ENCODE measurements around the gene TSKU. TPM values are rescaled to one million over a fixed set of nuclear protein-coding genes. Genes with fewer than 3 reads are reported as not detected.
A peak's percentile ranks its signal among the peaks of the same experiment; 100 is the strongest.

TSKU gene
- total and polyA plus RNA-seq, 9 of the 15 experiments (the other 6 are each of a cell fraction or from before 2014, with no cell fraction given): 0.60 to 11.9 (median 8.4) TPM

DNA sequence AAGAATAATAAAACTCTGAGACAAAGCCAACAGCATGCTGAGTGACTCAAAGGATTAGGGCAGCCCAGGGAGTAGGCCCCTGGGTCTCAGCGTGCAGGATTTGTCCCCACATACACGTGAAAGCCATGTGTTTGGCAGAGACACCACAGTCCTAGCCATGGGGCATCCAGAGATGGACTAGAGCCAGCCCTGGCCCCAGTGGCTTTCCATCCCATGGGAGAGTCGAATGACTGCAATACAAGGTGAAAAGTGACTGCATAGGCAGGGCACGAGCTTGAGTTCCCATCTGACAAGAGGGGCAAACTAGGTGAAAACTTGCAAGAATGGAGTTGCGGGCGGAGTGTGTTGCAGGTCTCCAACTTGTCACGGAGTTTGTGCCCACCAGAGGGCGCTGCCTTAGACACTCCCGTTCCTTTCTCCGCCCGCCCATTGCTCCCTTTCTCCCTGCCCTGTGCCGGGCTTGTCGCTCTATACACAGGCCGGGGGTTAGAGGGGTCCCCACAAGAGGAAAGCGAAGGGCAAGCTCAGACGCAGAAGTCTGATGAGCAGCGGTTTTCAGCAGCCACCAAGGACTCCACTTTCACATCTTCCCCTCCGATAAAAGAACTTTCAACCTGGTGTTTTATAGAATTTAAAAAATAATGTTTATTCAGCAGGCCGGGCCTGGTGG lies 24.2 kb downstream of the TSKU start (continued):
- TF ChIP-seq ZNF778 (CRISPR knock-in tag; IDR thresholded peaks at IDR 0.05) (no peak), FOXK2 (conservative IDR thresholded peaks at IDR 0.05 in 1 of 2, IDR thresholded peaks at IDR 0.05 in 1 of 2; ENCODE audit: low read depth in 2 of 2) (peak; percentile 30 to 40; a peak in 1 of 4 replicates), HCFC1 (IDR thresholded peaks at IDR 0.05; ENCODE audit: low read depth, low read length) (0 out of 2 replicates have a peak, but pooled peaks have one; percentile 26), SMAD4 (CRISPR knock-in tag; conservative IDR thresholded peaks at IDR 0.05) (peak; percentile 34; the same call in 1 of the 2 replicates), SP1 (CRISPR knock-in tag; IDR thresholded peaks at IDR 0.05) (peak; percentile 40; the same call in 1 of the 2 replicates), RB1 (IDR thresholded peaks at IDR 0.05; ENCODE audit: low read depth) (peak; percentile 65; the same call in 1 of the 2 replicates)
- TF ChIP-seq, protein P1, sequence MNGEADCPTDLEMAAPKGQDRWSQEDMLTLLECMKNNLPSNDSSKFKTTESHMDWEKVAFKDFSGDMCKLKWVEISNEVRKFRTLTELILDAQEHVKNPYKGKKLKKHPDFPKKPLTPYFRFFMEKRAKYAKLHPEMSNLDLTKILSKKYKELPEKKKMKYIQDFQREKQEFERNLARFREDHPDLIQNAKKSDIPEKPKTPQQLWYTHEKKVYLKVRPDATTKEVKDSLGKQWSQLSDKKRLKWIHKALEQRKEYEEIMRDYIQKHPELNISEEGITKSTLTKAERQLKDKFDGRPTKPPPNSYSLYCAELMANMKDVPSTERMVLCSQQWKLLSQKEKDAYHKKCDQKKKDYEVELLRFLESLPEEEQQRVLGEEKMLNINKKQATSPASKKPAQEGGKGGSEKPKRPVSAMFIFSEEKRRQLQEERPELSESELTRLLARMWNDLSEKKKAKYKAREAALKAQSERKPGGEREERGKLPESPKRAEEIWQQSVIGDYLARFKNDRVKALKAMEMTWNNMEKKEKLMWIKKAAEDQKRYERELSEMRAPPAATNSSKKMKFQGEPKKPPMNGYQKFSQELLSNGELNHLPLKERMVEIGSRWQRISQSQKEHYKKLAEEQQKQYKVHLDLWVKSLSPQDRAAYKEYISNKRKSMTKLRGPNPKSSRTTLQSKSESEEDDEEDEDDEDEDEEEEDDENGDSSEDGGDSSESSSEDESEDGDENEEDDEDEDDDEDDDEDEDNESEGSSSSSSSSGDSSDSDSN (IDR thresholded peaks at IDR 0.05; ENCODE audit: borderline replicate concordance in 1 of 2, low read depth in 2 of 2, low read length in 2 of 2): peak in 1 of 2 experiments; percentile 49; a peak in 1 of 4 replicates
- TF ChIP-seq, protein P2, sequence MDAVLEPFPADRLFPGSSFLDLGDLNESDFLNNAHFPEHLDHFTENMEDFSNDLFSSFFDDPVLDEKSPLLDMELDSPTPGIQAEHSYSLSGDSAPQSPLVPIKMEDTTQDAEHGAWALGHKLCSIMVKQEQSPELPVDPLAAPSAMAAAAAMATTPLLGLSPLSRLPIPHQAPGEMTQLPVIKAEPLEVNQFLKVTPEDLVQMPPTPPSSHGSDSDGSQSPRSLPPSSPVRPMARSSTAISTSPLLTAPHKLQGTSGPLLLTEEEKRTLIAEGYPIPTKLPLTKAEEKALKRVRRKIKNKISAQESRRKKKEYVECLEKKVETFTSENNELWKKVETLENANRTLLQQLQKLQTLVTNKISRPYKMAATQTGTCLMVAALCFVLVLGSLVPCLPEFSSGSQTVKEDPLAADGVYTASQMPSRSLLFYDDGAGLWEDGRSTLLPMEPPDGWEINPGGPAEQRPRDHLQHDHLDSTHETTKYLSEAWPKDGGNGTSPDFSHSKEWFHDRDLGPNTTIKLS (IDR thresholded peaks at IDR 0.05; ENCODE audit: borderline replicate concordance, low read depth): peak; percentile 36; the same call in 1 of the 2 replicates
- TF ChIP-seq, protein P3, sequence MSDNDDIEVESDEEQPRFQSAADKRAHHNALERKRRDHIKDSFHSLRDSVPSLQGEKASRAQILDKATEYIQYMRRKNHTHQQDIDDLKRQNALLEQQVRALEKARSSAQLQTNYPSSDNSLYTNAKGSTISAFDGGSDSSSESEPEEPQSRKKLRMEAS (CRISPR knock-in tag; IDR thresholded peaks at IDR 0.05): peak; percentile 93
- TF ChIP-seq, protein P4, sequence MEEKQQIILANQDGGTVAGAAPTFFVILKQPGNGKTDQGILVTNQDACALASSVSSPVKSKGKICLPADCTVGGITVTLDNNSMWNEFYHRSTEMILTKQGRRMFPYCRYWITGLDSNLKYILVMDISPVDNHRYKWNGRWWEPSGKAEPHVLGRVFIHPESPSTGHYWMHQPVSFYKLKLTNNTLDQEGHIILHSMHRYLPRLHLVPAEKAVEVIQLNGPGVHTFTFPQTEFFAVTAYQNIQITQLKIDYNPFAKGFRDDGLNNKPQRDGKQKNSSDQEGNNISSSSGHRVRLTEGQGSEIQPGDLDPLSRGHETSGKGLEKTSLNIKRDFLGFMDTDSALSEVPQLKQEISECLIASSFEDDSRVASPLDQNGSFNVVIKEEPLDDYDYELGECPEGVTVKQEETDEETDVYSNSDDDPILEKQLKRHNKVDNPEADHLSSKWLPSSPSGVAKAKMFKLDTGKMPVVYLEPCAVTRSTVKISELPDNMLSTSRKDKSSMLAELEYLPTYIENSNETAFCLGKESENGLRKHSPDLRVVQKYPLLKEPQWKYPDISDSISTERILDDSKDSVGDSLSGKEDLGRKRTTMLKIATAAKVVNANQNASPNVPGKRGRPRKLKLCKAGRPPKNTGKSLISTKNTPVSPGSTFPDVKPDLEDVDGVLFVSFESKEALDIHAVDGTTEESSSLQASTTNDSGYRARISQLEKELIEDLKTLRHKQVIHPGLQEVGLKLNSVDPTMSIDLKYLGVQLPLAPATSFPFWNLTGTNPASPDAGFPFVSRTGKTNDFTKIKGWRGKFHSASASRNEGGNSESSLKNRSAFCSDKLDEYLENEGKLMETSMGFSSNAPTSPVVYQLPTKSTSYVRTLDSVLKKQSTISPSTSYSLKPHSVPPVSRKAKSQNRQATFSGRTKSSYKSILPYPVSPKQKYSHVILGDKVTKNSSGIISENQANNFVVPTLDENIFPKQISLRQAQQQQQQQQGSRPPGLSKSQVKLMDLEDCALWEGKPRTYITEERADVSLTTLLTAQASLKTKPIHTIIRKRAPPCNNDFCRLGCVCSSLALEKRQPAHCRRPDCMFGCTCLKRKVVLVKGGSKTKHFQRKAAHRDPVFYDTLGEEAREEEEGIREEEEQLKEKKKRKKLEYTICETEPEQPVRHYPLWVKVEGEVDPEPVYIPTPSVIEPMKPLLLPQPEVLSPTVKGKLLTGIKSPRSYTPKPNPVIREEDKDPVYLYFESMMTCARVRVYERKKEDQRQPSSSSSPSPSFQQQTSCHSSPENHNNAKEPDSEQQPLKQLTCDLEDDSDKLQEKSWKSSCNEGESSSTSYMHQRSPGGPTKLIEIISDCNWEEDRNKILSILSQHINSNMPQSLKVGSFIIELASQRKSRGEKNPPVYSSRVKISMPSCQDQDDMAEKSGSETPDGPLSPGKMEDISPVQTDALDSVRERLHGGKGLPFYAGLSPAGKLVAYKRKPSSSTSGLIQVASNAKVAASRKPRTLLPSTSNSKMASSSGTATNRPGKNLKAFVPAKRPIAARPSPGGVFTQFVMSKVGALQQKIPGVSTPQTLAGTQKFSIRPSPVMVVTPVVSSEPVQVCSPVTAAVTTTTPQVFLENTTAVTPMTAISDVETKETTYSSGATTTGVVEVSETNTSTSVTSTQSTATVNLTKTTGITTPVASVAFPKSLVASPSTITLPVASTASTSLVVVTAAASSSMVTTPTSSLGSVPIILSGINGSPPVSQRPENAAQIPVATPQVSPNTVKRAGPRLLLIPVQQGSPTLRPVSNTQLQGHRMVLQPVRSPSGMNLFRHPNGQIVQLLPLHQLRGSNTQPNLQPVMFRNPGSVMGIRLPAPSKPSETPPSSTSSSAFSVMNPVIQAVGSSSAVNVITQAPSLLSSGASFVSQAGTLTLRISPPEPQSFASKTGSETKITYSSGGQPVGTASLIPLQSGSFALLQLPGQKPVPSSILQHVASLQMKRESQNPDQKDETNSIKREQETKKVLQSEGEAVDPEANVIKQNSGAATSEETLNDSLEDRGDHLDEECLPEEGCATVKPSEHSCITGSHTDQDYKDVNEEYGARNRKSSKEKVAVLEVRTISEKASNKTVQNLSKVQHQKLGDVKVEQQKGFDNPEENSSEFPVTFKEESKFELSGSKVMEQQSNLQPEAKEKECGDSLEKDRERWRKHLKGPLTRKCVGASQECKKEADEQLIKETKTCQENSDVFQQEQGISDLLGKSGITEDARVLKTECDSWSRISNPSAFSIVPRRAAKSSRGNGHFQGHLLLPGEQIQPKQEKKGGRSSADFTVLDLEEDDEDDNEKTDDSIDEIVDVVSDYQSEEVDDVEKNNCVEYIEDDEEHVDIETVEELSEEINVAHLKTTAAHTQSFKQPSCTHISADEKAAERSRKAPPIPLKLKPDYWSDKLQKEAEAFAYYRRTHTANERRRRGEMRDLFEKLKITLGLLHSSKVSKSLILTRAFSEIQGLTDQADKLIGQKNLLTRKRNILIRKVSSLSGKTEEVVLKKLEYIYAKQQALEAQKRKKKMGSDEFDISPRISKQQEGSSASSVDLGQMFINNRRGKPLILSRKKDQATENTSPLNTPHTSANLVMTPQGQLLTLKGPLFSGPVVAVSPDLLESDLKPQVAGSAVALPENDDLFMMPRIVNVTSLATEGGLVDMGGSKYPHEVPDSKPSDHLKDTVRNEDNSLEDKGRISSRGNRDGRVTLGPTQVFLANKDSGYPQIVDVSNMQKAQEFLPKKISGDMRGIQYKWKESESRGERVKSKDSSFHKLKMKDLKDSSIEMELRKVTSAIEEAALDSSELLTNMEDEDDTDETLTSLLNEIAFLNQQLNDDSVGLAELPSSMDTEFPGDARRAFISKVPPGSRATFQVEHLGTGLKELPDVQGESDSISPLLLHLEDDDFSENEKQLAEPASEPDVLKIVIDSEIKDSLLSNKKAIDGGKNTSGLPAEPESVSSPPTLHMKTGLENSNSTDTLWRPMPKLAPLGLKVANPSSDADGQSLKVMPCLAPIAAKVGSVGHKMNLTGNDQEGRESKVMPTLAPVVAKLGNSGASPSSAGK (IDR thresholded peaks at IDR 0.05): peak; percentile 84

Data from K562 (cell line).